SU-DHL-6 (cell line): Measurements from ENCODE around the gene PIK3R6.

Source experiments
- EZH2phosphoT487 ChIP-seq: fragments of 200-600 bp; sonication (generic), shearing (Covaris generic); conservative IDR thresholded peaks from 2 replicates; pipeline ENCODE4 v1.6.1; 2018; ENCODE audit warnings: mild to moderate bottlenecking, antibody characterized with exemption, low read length, moderate library complexity, mixed read lengths
- TF ChIP-seq, protein P1 (sequence below): fragments of 200-600 bp; sonication (generic); IDR thresholded peaks from one replicate; pipeline ENCODE4 v1.5.1; 2017; ENCODE audit warnings: antibody characterized with exemption, mild to moderate bottlenecking, low read length, moderate library complexity; ENCODE audit not compliant: insufficient read depth, poor library complexity, severe bottlenecking

DNA sequence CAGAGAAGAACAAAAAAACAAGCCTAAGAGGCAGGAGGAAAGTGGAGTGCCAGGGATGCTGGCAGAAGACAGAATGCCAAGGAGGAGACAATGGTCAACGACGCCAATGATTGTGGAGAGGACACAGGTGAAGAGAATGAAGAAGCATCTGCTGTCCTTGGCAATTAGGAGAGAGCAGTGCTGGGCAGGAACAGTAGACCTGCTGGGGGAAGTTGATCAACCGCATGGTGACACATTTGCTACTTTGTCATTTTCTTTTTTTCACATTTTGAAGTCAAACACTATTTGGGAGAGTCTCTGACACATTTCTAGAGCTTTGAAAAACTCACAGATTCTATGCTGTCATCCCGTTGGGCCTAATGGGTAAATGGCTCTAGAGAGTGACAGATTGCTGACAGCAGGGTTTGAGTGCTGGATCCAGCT is 1.1 kb upstream of the PIK3R6 start:
- TF ChIP-seq, protein P1, sequence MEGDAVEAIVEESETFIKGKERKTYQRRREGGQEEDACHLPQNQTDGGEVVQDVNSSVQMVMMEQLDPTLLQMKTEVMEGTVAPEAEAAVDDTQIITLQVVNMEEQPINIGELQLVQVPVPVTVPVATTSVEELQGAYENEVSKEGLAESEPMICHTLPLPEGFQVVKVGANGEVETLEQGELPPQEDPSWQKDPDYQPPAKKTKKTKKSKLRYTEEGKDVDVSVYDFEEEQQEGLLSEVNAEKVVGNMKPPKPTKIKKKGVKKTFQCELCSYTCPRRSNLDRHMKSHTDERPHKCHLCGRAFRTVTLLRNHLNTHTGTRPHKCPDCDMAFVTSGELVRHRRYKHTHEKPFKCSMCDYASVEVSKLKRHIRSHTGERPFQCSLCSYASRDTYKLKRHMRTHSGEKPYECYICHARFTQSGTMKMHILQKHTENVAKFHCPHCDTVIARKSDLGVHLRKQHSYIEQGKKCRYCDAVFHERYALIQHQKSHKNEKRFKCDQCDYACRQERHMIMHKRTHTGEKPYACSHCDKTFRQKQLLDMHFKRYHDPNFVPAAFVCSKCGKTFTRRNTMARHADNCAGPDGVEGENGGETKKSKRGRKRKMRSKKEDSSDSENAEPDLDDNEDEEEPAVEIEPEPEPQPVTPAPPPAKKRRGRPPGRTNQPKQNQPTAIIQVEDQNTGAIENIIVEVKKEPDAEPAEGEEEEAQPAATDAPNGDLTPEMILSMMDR, result no peak
- TF ChIP-seq EZH2phosphoT487, result no peak
